CMK (cell line): ENCODE results near the gene CBFB.
"Not testable (repeated sequence)": the region's sequence is repeated elsewhere in the genome, so short reads cannot be mapped to it uniquely, and the experiment has no call there.

Source experiments
- DNase-seq: peaks from one replicate; pipeline ENCODE4 v3.0.0-alpha.2; 2010; ENCODE audit warnings: low read depth

The CBFB gene

GRCh38 chr16:67041520-67041919 lies 12.6 kb downstream of the CBFB start:
- not testable (repeated sequence) for DNase-seq

GRCh38 chr16:67043420-67043819 lies 14.5 kb downstream of the CBFB start:
- DNase-seq: no peak

GRCh38 chr16:67050796-67051195 lies 21.8 kb downstream of the CBFB start:
- no peak for DNase-seq

GRCh38 chr16:67052399-67052798 lies 23.4 kb downstream of the CBFB start:
- no peak for DNase-seq

GRCh38 chr16:67053767-67054334 lies 24.9 kb downstream of the CBFB start:
- DNase-seq: no peak

GRCh38 chr16:67054901-67055300 lies 26.0 kb downstream of the CBFB start:
- DNase-seq: no peak

- no peak for DNase-seq
These were observed 27.0 kb downstream of the CBFB start for GRCh38 chr16:67055712-67056487.

GRCh38 chr16:67063008-67063407 lies 34.1 kb downstream of the CBFB start:
- no peak for DNase-seq

GRCh38 chr16:67068212-67068753 lies 39.3 kb downstream of the CBFB start:
- no peak for DNase-seq

GRCh38 chr16:67071476-67072048 lies 42.6 kb downstream of the CBFB start:
- DNase-seq: no peak

- no peak for DNase-seq
These were observed 46.4 kb downstream of the CBFB start for GRCh38 chr16:67075331-67075730.

GRCh38 chr16:67077871-67078270 lies 48.9 kb downstream of the CBFB start:
- no peak for DNase-seq

- no peak for DNase-seq
These were observed 53.2 kb downstream of the CBFB start for GRCh38 chr16:67082100-67082499.

GRCh38 chr16:67082891-67083290 lies 53.9 kb downstream of the CBFB start:
- no peak for DNase-seq

GRCh38 chr16:67084345-67085028 lies 55.5 kb downstream of the CBFB start:
- no peak for DNase-seq

GRCh38 chr16:67086822-67087221 lies 57.9 kb downstream of the CBFB start:
- DNase-seq: no peak

- DNase-seq: no peak
These were observed 58.3 kb downstream of the CBFB start for GRCh38 chr16:67087291-67087690.

- DNase-seq: no peak
These were observed 58.9 kb downstream of the CBFB start for GRCh38 chr16:67087803-67088202.

- no peak for DNase-seq
These were observed 59.6 kb downstream of the CBFB start for GRCh38 chr16:67088551-67088950.

- no peak for DNase-seq
These were observed 60.2 kb downstream of the CBFB start for GRCh38 chr16:67089101-67089500.

- DNase-seq: no peak
These were observed 63.1 kb downstream of the CBFB start for GRCh38 chr16:67091906-67092566.

GRCh38 chr16:67093098-67093726 lies 64.3 kb downstream of the CBFB start:
- DNase-seq: no peak
